ENCODE results near the gene CDH13. TPM values are rescaled to one million over a fixed set of nuclear protein-coding genes. Genes with fewer than 3 reads are reported as not detected.

CDH13 gene
- total RNA-seq, 1 experiment from 2014 or later, result not detected

GRCh38 chr16:83201748-83202147 is 575.0 kb downstream of the CDH13 start:
- in situ Hi-C loops (cut with HindIII; ENCODE audit: low pct_unique_long_range_greater_than_20kb, low sequenced_read_pairs), result no loop called here
- DNase-seq (ENCODE audit: low read depth, low spot score), result no peak

GRCh38 chr16:83205896-83206295 is 579.1 kb downstream of the CDH13 start:
- in situ Hi-C loops (cut with HindIII; ENCODE audit: low pct_unique_long_range_greater_than_20kb, low sequenced_read_pairs), result no loop called here
- no peak for DNase-seq (ENCODE audit: low read depth, low spot score)

- DNase-seq (ENCODE audit: low read depth, low spot score), result no peak
- in situ Hi-C loops (cut with HindIII; ENCODE audit: low pct_unique_long_range_greater_than_20kb, low sequenced_read_pairs), result no loop called here
Measured at GRCh38 chr16:83206426-83206825, 579.7 kb downstream of the CDH13 start.

GRCh38 chr16:83211711-83212110 is 584.9 kb downstream of the CDH13 start:
- in situ Hi-C loops (cut with HindIII; ENCODE audit: low pct_unique_long_range_greater_than_20kb, low sequenced_read_pairs), result no loop called here
- DNase-seq (ENCODE audit: low read depth, low spot score), result no peak

GRCh38 chr16:83212301-83212841 is 585.6 kb downstream of the CDH13 start:
- no peak for DNase-seq (ENCODE audit: low read depth, low spot score)
- in situ Hi-C loops (cut with HindIII; ENCODE audit: low pct_unique_long_range_greater_than_20kb, low sequenced_read_pairs), result no loop called here

GRCh38 chr16:83214671-83215070 is 587.9 kb downstream of the CDH13 start:
- DNase-seq (ENCODE audit: low read depth, low spot score), result no peak
- in situ Hi-C loops (cut with HindIII; ENCODE audit: low pct_unique_long_range_greater_than_20kb, low sequenced_read_pairs), result no loop called here

- in situ Hi-C loops (cut with HindIII; ENCODE audit: low pct_unique_long_range_greater_than_20kb, low sequenced_read_pairs), result no loop called here
- peak; percentile 54 for DNase-seq (ENCODE audit: low read depth, low spot score)
Measured at GRCh38 chr16:83215406-83216001, 588.7 kb downstream of the CDH13 start.

- DNase-seq (ENCODE audit: low read depth, low spot score), result no peak
- in situ Hi-C loops (cut with HindIII; ENCODE audit: low pct_unique_long_range_greater_than_20kb, low sequenced_read_pairs), result no loop called here
Measured at GRCh38 chr16:83219285-83219684, 592.5 kb downstream of the CDH13 start.

- in situ Hi-C loops (cut with HindIII; ENCODE audit: low pct_unique_long_range_greater_than_20kb, low sequenced_read_pairs), result no loop called here
- DNase-seq (ENCODE audit: low read depth, low spot score), result no peak
Measured at GRCh38 chr16:83220066-83220465, 593.3 kb downstream of the CDH13 start.

GRCh38 chr16:83224642-83225041 is 597.9 kb downstream of the CDH13 start:
- in situ Hi-C loops (cut with HindIII; ENCODE audit: low pct_unique_long_range_greater_than_20kb, low sequenced_read_pairs), result no loop called here
- DNase-seq (ENCODE audit: low read depth, low spot score), result no peak

- DNase-seq (ENCODE audit: low read depth, low spot score), result no peak
- in situ Hi-C loops (cut with HindIII; ENCODE audit: low pct_unique_long_range_greater_than_20kb, low sequenced_read_pairs), result no loop called here
Measured at GRCh38 chr16:83227336-83227735, 600.6 kb downstream of the CDH13 start.

GRCh38 chr16:83231729-83232128 is 605.0 kb downstream of the CDH13 start:
- DNase-seq (ENCODE audit: low read depth, low spot score), result no peak
- in situ Hi-C loops (cut with HindIII; ENCODE audit: low pct_unique_long_range_greater_than_20kb, low sequenced_read_pairs), result no loop called here

- in situ Hi-C loops (cut with HindIII; ENCODE audit: low pct_unique_long_range_greater_than_20kb, low sequenced_read_pairs), result no loop called here
- DNase-seq (ENCODE audit: low read depth, low spot score), result no peak
Measured at GRCh38 chr16:83233153-83233552, 606.4 kb downstream of the CDH13 start.

- in situ Hi-C loops (cut with HindIII; ENCODE audit: low pct_unique_long_range_greater_than_20kb, low sequenced_read_pairs), result no loop called here
- no peak for DNase-seq (ENCODE audit: low read depth, low spot score)
Measured at GRCh38 chr16:83238949-83239691, 612.4 kb downstream of the CDH13 start.

GRCh38 chr16:83244057-83244456 is 617.3 kb downstream of the CDH13 start:
- DNase-seq (ENCODE audit: low read depth, low spot score), result no peak
- in situ Hi-C loops (cut with HindIII; ENCODE audit: low pct_unique_long_range_greater_than_20kb, low sequenced_read_pairs), result no loop called here

- in situ Hi-C loops (cut with HindIII; ENCODE audit: low pct_unique_long_range_greater_than_20kb, low sequenced_read_pairs), result no loop called here
- no peak for DNase-seq (ENCODE audit: low read depth, low spot score)
Measured at GRCh38 chr16:83245061-83245460, 618.3 kb downstream of the CDH13 start.

GRCh38 chr16:83247767-83248372 is 621.1 kb downstream of the CDH13 start:
- peak; percentile 95 for DNase-seq (ENCODE audit: low read depth, low spot score)
- in situ Hi-C loops (cut with HindIII; ENCODE audit: low pct_unique_long_range_greater_than_20kb, low sequenced_read_pairs), result no loop called here

GRCh38 chr16:83248735-83249463 is 622.1 kb downstream of the CDH13 start:
- DNase-seq (ENCODE audit: low read depth, low spot score), result no peak
- in situ Hi-C loops (cut with HindIII; ENCODE audit: low pct_unique_long_range_greater_than_20kb, low sequenced_read_pairs), result no loop called here
